WERI-Rb-1 (cell line): ENCODE data around the gene SLC25A1.

Source experiments
- DNase-seq: peaks from one replicate; pipeline ENCODE4 v3.0.0-alpha.2; 2020
- H3K27ac ChIP-seq: fragments of 250-450 bp; sonication (Bioruptor Pico); 2 replicates; pipeline ENCODE4 v1.5.1; 2020; ENCODE audit warnings: mild to moderate bottlenecking, moderate library complexity
- H3K27me3 ChIP-seq: fragments of 250-450 bp; sonication (Bioruptor Pico); 2 replicates; pipeline ENCODE4 v1.5.1; 2021; ENCODE audit warnings: mild to moderate bottlenecking, low read depth, moderate library complexity; ENCODE audit not compliant: insufficient read depth, severe bottlenecking
- H3K36me3 ChIP-seq: fragments of 250-450 bp; sonication (Bioruptor Pico); 2 replicates; pipeline ENCODE4 v1.5.1; 2020; ENCODE audit warnings: mild to moderate bottlenecking, moderate library complexity
- H3K4me3 ChIP-seq: 2 replicates; pipeline ENCODE4 v1.5.1; 2011; ENCODE audit warnings: low read depth, mild to moderate bottlenecking, control low read depth, low read length
- H3K9me3 ChIP-seq: fragments of 250-450 bp; sonication (Bioruptor Pico); 2 replicates; pipeline ENCODE4 v1.5.1; 2021; ENCODE audit warnings: mild to moderate bottlenecking, moderate library complexity; ENCODE audit not compliant: severe bottlenecking
- TF ChIP-seq, protein P1 (sequence below): IDR thresholded peaks from 2 replicates; pipeline ENCODE4 v1.5.1; 2011; ENCODE audit warnings: low read depth, mild to moderate bottlenecking, control low read depth, inconsistent platforms, low read length

Gene SLC25A1

DNA sequence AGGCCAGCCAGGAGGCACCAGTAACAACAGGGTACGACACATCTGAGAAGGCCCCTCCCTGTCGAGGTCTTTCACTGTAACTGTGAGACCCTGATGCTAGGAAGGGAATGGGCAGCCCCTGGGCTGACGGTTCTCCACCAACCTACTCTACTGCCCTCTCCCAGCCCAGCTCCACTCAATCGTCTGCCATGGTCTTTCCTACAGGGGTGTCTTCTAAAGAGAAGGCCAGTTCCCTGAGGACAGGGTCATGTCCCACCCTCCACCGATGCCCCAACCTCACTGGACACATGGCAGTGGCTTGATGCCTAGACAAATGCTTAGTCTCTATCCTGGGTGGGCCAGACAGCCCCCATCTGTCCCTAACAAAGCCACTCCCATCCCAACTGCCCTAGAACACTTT is 46.0 kb upstream of the SLC25A1 start:
- no peak for DNase-seq
- H3K9me3 ChIP-seq = no peaks in the 10 kb centered on the region
- TF ChIP-seq, protein P1, sequence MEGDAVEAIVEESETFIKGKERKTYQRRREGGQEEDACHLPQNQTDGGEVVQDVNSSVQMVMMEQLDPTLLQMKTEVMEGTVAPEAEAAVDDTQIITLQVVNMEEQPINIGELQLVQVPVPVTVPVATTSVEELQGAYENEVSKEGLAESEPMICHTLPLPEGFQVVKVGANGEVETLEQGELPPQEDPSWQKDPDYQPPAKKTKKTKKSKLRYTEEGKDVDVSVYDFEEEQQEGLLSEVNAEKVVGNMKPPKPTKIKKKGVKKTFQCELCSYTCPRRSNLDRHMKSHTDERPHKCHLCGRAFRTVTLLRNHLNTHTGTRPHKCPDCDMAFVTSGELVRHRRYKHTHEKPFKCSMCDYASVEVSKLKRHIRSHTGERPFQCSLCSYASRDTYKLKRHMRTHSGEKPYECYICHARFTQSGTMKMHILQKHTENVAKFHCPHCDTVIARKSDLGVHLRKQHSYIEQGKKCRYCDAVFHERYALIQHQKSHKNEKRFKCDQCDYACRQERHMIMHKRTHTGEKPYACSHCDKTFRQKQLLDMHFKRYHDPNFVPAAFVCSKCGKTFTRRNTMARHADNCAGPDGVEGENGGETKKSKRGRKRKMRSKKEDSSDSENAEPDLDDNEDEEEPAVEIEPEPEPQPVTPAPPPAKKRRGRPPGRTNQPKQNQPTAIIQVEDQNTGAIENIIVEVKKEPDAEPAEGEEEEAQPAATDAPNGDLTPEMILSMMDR = no peak
- H3K27me3 ChIP-seq = no peaks in the 10 kb centered on the region
- no peak overlapping the region for H3K27ac ChIP-seq
- H3K36me3 ChIP-seq = peaks cover 8% of the 10 kb centered on the region
- no peak overlapping the region for H3K4me3 ChIP-seq

DNA sequence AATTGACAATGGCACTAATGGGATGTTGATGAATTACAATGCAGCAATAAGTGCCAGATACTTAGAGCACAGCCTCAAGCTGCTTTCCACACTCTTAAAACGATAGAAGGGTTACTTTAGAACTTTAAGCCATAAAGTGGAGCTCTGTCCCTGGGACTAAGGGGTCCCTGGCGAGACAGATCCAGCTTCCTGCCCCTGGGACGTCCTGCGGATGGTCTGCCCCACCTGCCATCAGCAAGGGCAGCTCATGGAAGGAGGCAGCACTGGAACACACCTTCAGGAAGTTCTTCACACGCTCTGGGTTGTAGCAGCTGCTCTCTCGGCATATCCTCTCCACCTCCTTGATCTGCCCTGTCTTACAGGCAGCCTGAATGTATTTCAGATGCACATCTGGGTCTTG is 45.1 kb upstream of the SLC25A1 start:
- Histone ChIP-seq H3K27me3 (no peaks in the 10 kb centered on the region), H3K9me3 (no peaks in the 10 kb centered on the region), H3K27ac (no peak overlapping the region), H3K36me3 (peaks cover 8% of the 10 kb centered on the region), H3K4me3 (no peak overlapping the region)
- TF ChIP-seq, protein P1 = no peak
- DNase-seq = no peak

DNA sequence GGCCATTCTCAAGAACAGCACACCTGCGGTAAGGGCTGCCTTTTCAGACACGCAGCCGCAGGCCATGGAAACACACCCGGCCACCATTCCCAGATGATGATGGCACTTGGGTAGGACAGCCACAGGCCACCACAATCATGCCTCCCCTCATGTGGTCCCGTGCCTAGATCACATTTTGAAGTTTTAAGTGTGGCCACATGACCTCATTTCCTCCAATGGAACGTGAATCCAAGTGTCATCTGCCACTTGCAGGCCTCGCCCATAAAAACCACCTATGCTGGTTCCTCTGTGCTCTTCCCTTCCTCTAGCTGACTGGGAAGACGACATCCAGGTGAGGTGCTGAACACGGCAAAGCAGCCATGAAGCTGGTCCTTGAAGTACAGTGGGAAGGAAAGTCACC is 44.6 kb upstream of the SLC25A1 start:
- Histone ChIP-seq H3K36me3 (peaks cover 6% of the 10 kb centered on the region), H3K4me3 (no peak overlapping the region), H3K27me3 (no peaks in the 10 kb centered on the region), H3K27ac (no peak overlapping the region), H3K9me3 (no peaks in the 10 kb centered on the region)
- DNase-seq = no peak
- TF ChIP-seq, protein P1 = no peak

DNA sequence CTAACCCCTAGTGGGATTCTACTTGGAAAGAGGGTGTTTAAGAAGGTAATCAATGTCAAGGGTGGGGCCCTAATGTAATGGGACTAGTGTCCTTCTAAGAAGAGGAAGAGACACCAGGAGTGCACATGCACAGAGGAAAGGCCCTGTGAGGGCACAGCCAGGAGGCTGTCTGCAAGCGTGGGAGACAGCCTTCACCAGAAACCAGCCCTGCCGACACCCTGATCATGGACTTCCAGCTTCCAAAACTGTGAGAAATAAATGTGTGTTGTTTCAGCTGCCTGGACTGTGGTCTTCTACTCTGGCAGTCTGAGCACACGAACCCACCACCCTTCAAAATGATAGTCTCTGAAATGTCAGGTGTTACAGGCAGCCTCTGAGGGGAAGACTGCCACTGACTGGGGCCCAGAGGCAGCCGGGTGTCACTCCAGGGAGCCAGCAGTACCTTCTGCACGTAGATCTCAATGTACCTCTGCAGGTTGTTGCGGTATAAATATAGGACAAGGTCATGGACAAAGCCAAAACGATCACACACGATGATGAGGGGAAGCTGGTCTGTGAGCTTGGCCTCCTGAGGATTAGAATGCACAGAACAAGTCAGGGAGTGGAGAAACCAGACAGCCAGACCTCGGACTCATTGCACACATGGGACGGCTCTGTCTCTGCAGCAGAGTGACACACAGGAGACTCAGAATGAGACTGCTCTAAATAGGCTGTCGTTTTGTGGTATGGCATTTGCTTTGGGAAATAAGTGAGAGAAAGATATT is 43.9 kb upstream of the SLC25A1 start:
- Histone ChIP-seq H3K36me3 (peaks cover 5% of the 10 kb centered on the region), H3K27ac (no peak overlapping the region), H3K27me3 (no peaks in the 10 kb centered on the region), H3K4me3 (no peak overlapping the region), H3K9me3 (no peaks in the 10 kb centered on the region)
- TF ChIP-seq, protein P1 = no peak
- no peak for DNase-seq

DNA sequence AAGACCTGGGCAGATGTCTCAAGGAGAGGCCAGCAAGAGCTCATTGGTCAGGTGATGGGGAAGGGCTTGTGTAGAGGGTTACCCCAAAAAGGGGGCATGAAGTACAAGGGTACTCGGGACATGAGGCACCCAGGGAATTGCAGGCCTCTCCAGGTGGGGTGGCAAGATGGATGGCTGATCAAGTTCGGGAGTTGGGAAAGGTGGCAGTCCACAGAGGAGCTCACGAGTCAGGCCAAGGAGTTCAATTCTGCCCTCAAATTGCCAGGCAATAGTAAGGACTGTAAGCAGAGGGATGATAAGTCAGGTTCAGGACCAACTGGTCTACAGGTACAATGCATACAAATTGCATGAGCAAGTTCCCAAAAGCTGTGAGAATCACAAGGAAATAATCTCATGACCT is 42.3 kb upstream of the SLC25A1 start:
- Histone ChIP-seq H3K27ac (no peak overlapping the region), H3K36me3 (peaks cover 5% of the 10 kb centered on the region)

More for the DNA sequence above, 42.3 kb upstream of the SLC25A1 start:
- no peak overlapping the region for H3K4me3 ChIP-seq
- no peaks in the 10 kb centered on the region for H3K9me3 ChIP-seq
- no peaks in the 10 kb centered on the region for H3K27me3 ChIP-seq
- no peak for DNase-seq
- TF ChIP-seq, protein P1 = no peak
